ENCODE measurements around the gene JAML. TPM values are rescaled to one million over a fixed set of nuclear protein-coding genes. Genes with fewer than 3 reads are reported as not detected.

The JAML gene
- 1 to 10 TPM; 2.3 to 8.5 TPM for total RNA-seq

DNA sequence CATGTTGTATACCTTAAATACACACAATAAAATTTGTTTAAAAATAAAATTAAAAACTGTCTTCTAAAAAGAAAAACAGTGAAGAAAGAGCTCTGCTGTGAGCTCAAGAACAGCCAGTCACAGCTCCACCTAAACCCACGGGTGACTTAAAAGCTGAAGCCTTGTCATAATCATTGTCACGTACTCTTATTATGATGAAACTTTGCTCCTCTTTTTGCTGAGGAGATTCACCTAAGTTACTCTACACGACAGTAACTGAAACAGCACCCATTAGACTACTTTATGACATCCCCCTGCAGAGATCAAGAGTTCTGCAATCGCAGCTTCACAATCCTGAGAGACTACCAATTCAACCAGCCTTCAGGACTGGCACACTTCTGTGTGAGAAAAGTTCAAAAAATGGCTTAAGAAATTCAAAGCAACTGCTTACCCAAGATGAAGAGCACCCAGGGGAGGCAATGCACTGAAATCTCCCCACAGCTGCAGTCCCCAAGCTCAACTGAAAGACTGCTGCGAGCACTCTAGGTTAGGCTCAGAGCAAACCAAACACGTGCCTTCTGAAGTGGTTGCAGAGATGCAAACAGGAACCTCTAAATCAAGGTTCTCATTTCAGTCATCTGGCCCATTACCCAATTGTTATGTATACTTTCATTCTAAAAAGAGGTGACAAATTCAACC lies at the start of gene JAML:
Gene JAML, minus strand, starts transcription at position 501 of the 678 bp plus-strand sequence. CDS start 10,145 bp downstream, outside the sequence.
- no peaks in the 10 kb centered on the region for H3K27me3 ChIP-seq (replicated peaks; ENCODE audit: insufficient read depth)
- H3K36me3 ChIP-seq = no peaks in the 10 kb centered on the region
- DNase-seq (ENCODE audit: low spot score) = no peak
- TF ChIP-seq POLR2AphosphoS5 (IDR thresholded peaks at IDR 0.05) (no peak), CTCF (IDR thresholded peaks at IDR 0.05) (no peak), POLR2A (IDR thresholded peaks at IDR 0.05) (no peak)
- H3K4me3 ChIP-seq = no peak within 1 kb of the TSS
- no peaks in the 10 kb centered on the region for H3K9me3 ChIP-seq
- 70% methylated on average over 6 of the region's 6 CpGs for WGBS
- intact Hi-C loops (cut with DNase I) = no loop called here
- no peak within 1 kb of the TSS for H3K27ac ChIP-seq
- no peaks in the 10 kb centered on the region for H3K4me1 ChIP-seq (replicated peaks)

DNA sequence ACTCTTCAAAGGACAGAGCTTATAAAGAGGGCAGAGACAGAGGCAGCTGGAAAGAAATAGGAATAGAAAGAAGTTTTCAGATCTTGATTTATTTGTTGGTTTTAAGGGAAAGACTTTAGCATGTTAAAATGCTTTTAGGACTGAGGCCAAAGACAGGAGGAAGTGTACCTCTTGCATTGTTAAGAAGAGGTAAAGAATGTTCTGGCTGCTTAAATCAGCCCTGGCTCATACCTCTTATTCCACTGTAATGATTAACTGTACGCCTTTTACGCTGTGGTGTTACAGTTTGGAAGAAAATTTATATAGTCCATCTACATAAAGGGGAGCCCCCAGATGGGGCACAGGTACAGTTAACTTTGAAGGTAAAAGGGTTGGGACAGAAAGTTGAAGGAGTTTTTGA lies 49.4 kb upstream of the JAML start:
- H3K36me3 ChIP-seq = no peaks in the 10 kb centered on the region
- TF ChIP-seq POLR2A (IDR thresholded peaks at IDR 0.05) (no peak), POLR2AphosphoS5 (IDR thresholded peaks at IDR 0.05) (peak; percentile 89), CTCF (IDR thresholded peaks at IDR 0.05) (no peak)
- peak; percentile 66 for DNase-seq (ENCODE audit: low spot score)
- H3K9me3 ChIP-seq = no peaks in the 10 kb centered on the region
- peak overlapping the region; percentile 47 to 66 for H3K27ac ChIP-seq
- peaks cover 5% of the 10 kb centered on the region for H3K4me1 ChIP-seq (replicated peaks)
- 10% methylated on average over 2 of the region's 2 CpGs for WGBS
- intact Hi-C loops (cut with DNase I) = no loop called here
- H3K4me3 ChIP-seq = no peak overlapping the region
- H3K27me3 ChIP-seq (replicated peaks; ENCODE audit: insufficient read depth) = no peaks in the 10 kb centered on the region

GRCh38 chr11:118272001-118272400 lies 47.2 kb upstream of the JAML start:
- no peak for TF ChIP-seq CTCF (IDR thresholded peaks at IDR 0.05)
- no peak for TF ChIP-seq POLR2AphosphoS5 (IDR thresholded peaks at IDR 0.05)
- TF ChIP-seq POLR2A (IDR thresholded peaks at IDR 0.05) = no peak
- Histone ChIP-seq H3K27me3 (replicated peaks; ENCODE audit: insufficient read depth) (no peaks in the 10 kb centered on the region), H3K9me3 (no peaks in the 10 kb centered on the region), H3K4me3 (no peak overlapping the region), H3K36me3 (no peaks in the 10 kb centered on the region), H3K4me1 (replicated peaks) (peaks cover 2% of the 10 kb centered on the region), H3K27ac (no peak overlapping the region)
- no peak for DNase-seq (ENCODE audit: low spot score)
- 73% methylated on average over 2 of the region's 2 CpGs for WGBS
- intact Hi-C loops (cut with DNase I) = no loop called here

DNA sequence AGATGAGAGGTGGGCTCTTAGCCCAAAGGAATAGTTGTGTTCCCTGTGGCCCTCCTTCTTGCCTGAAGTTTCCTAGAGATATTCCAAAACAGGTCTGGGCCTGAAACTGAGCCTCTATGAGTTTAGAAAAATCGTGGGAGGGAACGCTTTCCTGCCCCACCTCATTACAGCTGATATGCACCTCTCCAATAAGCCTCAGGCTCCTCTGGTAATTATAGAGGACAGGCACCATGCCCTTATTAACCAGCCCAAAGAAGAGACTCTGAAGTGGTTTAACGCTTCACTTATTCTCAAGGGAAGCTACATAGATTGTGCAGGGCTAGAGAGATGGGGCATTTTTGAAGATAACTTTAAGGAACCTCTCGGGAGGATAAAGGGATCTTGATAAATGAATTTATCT lies 42.7 kb upstream of the JAML start:
- H3K4me3 ChIP-seq = no peak overlapping the region
- no peaks in the 10 kb centered on the region for H3K4me1 ChIP-seq (replicated peaks)
- TF ChIP-seq POLR2AphosphoS5 (IDR thresholded peaks at IDR 0.05) = no peak
- TF ChIP-seq POLR2A (IDR thresholded peaks at IDR 0.05) = peak; percentile 13
- 51% methylated on average over 4 of the region's 4 CpGs for WGBS
- peak overlapping the region in 1 of 2 donors; percentile 84 for H3K27ac ChIP-seq
- H3K9me3 ChIP-seq = no peaks in the 10 kb centered on the region
- DNase-seq (ENCODE audit: low spot score) = no peak
- intact Hi-C loops (cut with DNase I) = no loop called here
- H3K36me3 ChIP-seq = no peaks in the 10 kb centered on the region
- H3K27me3 ChIP-seq (replicated peaks; ENCODE audit: insufficient read depth) = no peaks in the 10 kb centered on the region

- Histone ChIP-seq H3K4me3 (no peak overlapping the region), H3K36me3 (no peaks in the 10 kb centered on the region), H3K27ac (peak overlapping the region; percentile 84 to 90), H3K27me3 (replicated peaks; ENCODE audit: insufficient read depth) (no peaks in the 10 kb centered on the region), H3K9me3 (no peaks in the 10 kb centered on the region), H3K4me1 (replicated peaks) (no peaks in the 10 kb centered on the region)
- intact Hi-C loops (cut with DNase I) = no loop called here
- WGBS = 38% methylated on average over 1 of the region's 1 CpG
- TF ChIP-seq POLR2A (IDR thresholded peaks at IDR 0.05) (peak; percentile 67), POLR2AphosphoS5 (IDR thresholded peaks at IDR 0.05) (peak; percentile 64), CTCF (IDR thresholded peaks at IDR 0.05) (no peak)
- peak; percentile 86 for DNase-seq (ENCODE audit: low spot score)
Measured at GRCh38 chr11:118265954-118266353, 41.1 kb upstream of the JAML start.
